ENCODE results near the gene SLC6A17. TPM values are rescaled to one million over a fixed set of nuclear protein-coding genes. Genes with fewer than 3 reads are reported as not detected.

The SLC6A17 gene
- total RNA-seq, 2 donors from 2014 or later, result 0.07 TPM; not detected in 1

DNA sequence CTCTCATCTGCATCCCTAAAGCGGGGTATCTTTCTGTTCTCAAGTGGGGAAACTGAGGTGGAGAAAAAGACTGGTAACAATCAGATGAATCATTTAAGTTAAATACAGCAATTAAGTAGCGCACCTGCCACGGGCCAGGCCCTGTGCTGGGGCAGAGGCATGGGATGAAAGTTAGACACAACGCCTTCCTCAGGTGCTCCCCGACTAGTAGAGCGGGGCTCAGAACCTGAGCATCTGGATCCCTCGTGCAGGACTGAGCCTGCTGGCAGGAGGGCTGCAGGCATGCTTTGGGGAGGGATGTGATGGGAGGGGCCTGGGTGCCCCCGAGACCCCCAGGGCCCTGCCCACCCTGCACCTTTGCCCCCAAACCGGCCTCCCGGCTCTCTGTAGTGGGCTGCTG is 44.9 kb downstream of the SLC6A17 start:
- no peak overlapping the region for H3K9ac ChIP-seq (ENCODE audit: extremely low read depth, low read length, poor library complexity, severe bottlenecking)
- no peak overlapping the region for H3K27ac ChIP-seq (ENCODE audit: low read depth, low read length)
- no peak for TF ChIP-seq CTCF (conservative IDR thresholded peaks at IDR 0.05)
- no peak overlapping the region for H3K4me3 ChIP-seq (ENCODE audit: low read length)
- 93% methylated on average over 9 to 10 of the region's 10 CpGs for WGBS, 2 experiments (ENCODE audit: insufficient coverage in 1 of 2, insufficient read length in 1 of 2)
- Mint-ChIP-seq H3K4me3 (no peak overlapping the region), H3K36me3 (ENCODE audit: low read depth) (no peaks in the 10 kb centered on the region), H3K9me3 (no peaks in the 10 kb centered on the region), H3K27me3 (ENCODE audit: insufficient read depth) (no peaks in the 10 kb centered on the region), H3K27ac (no peak overlapping the region), H3K4me1 (no peaks in the 10 kb centered on the region)
- no peaks in the 10 kb centered on the region for H3K4me1 ChIP-seq (ENCODE audit: control insufficient read depth, insufficient read depth, low read length)
- no peaks in the 10 kb centered on the region for H3K36me3 ChIP-seq (ENCODE audit: control insufficient read depth, insufficient read depth, low read length)
- no peaks in the 10 kb centered on the region for H3K9me3 ChIP-seq (ENCODE audit: control insufficient read depth, low read length)
- DNase-seq, result no peak
- H3K27me3 ChIP-seq (ENCODE audit: control insufficient read depth, insufficient read depth, low read length, poor library complexity, severe bottlenecking), result no peaks in the 10 kb centered on the region

GRCh38 chr1:110196917-110197765 is 46.8 kb downstream of the SLC6A17 start:
- Mint-ChIP-seq H3K27me3 (ENCODE audit: insufficient read depth) (no peaks in the 10 kb centered on the region), H3K4me3 (no peak overlapping the region), H3K36me3 (ENCODE audit: low read depth) (no peaks in the 10 kb centered on the region), H3K9me3 (no peaks in the 10 kb centered on the region), H3K4me1 (no peaks in the 10 kb centered on the region), H3K27ac (no peak overlapping the region)
- Histone ChIP-seq H3K4me3 (ENCODE audit: low read length) (no peak overlapping the region), H3K9me3 (ENCODE audit: control insufficient read depth, low read length) (no peaks in the 10 kb centered on the region), H3K27me3 (ENCODE audit: control insufficient read depth, insufficient read depth, low read length, poor library complexity, severe bottlenecking) (no peaks in the 10 kb centered on the region), H3K36me3 (ENCODE audit: control insufficient read depth, insufficient read depth, low read length) (no peaks in the 10 kb centered on the region), H3K9ac (ENCODE audit: extremely low read depth, low read length, poor library complexity, severe bottlenecking) (no peak overlapping the region), H3K27ac (ENCODE audit: low read depth, low read length) (no peak overlapping the region), H3K4me1 (ENCODE audit: control insufficient read depth, insufficient read depth, low read length) (no peaks in the 10 kb centered on the region)
- DNase-seq, result peak; percentile 78
- peak; percentile 93 for TF ChIP-seq CTCF (conservative IDR thresholded peaks at IDR 0.05)
- 49 to 65% methylated on average over 5 to 12 of the region's 12 CpGs for WGBS, 2 experiments (ENCODE audit: insufficient coverage in 1 of 2, insufficient read length in 1 of 2)

DNA sequence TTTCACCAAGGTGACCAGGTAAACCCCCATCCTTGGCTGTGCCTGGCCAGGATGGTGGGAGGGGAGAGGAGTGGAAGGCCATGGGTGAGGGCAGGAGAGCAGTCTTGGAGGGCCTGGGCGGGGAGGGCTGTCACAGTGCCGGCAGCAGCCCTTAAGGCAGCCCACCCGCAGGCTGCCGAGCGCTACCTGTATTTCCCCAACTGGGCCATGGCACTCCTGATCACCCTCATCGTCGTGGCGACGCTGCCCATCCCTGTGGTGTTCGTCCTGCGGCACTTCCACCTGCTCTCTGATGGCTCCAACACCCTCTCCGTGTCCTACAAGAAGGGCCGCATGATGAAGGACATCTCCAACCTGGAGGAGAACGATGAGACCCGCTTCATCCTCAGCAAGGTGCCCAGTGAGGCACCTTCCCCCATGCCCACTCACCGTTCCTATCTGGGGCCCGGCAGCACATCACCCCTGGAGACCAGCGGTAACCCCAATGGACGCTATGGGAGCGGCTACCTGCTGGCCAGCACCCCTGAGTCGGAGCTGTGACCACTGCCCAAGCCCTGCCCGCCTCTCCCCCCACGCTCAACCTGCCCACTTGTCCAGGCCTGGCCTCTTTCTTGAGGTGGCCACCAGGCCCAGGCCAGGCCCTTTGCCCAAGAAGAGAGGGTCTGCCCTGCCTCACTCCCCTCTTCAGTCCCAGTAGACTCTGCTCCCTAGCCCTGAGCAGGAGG is 47.8 kb downstream of the SLC6A17 start:
- Histone ChIP-seq H3K9me3 (ENCODE audit: control insufficient read depth, low read length) (no peaks in the 10 kb centered on the region), H3K36me3 (ENCODE audit: control insufficient read depth, insufficient read depth, low read length) (no peaks in the 10 kb centered on the region), H3K27ac (ENCODE audit: low read depth, low read length) (no peak overlapping the region), H3K4me1 (ENCODE audit: control insufficient read depth, insufficient read depth, low read length) (no peaks in the 10 kb centered on the region), H3K27me3 (ENCODE audit: control insufficient read depth, insufficient read depth, low read length, poor library complexity, severe bottlenecking) (no peaks in the 10 kb centered on the region), H3K9ac (ENCODE audit: extremely low read depth, low read length, poor library complexity, severe bottlenecking) (no peak overlapping the region), H3K4me3 (ENCODE audit: low read length) (no peak overlapping the region)
- no peak for DNase-seq
- no peak for TF ChIP-seq CTCF (conservative IDR thresholded peaks at IDR 0.05)
- Mint-ChIP-seq H3K4me1 (no peaks in the 10 kb centered on the region), H3K27me3 (ENCODE audit: insufficient read depth) (no peaks in the 10 kb centered on the region), H3K36me3 (ENCODE audit: low read depth) (no peaks in the 10 kb centered on the region), H3K9me3 (no peaks in the 10 kb centered on the region), H3K4me3 (no peak overlapping the region), H3K27ac (no peak overlapping the region)
- 93 to 96% methylated on average over 18 to 23 of the region's 23 CpGs for WGBS, 2 experiments (ENCODE audit: insufficient coverage in 1 of 2, insufficient read length in 1 of 2)

Data from endodermal cell (in vitro differentiated cells).